Middle frontal gyrus (tissue), 1 donor: Measurements from ENCODE around the gene ACTR6.
A peak's percentile ranks its signal among the peaks of the same experiment; 100 is the strongest.
"Not testable (repeated sequence)": the region's sequence is repeated elsewhere in the genome, so short reads cannot be mapped to it uniquely, and the experiment has no call there.

Experiments
- DNase-seq: peaks from one replicate; pipeline ENCODE4 v3.0.0-alpha.2; 2015; ENCODE audit warnings: low spot score; ENCODE audit errors: extremely low spot score

Gene ACTR6

DNA sequence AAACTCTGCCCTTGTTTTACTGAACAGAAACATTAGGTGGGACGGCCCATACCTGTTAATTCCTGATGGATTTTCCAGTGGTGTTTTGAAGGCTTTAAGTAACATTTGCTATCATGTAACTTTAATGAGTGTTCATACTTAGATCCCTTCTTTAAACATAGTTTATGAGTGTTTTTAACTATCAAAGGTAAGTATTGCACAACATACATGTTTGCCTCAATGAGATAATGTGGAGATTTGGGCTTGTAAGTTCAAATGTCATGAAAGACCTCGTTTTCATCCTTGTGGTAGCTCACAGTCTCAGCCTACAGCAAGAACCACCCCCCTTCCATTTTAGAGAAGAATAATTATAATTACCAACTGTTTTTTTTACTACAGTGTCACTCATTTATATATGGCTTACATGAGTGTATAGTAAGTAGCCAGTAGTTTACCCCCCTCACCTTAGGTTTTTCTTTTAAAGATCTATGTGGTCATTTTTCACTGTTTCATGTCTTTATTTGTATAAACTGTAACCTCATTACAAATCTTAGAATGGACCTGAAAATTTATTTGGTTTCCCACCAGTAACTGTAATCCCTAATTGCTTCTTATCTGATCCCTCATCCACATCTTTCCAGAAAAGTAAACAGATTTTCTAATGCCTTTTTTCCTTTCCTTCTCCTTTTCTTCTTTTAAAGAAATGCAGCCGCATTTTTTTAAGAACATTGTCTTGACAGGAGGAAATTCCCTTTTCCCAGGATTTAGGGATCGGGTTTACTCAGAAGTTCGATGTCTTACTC is 18.9 kb downstream of the ACTR6 start:
- no peak for DNase-seq

DNA sequence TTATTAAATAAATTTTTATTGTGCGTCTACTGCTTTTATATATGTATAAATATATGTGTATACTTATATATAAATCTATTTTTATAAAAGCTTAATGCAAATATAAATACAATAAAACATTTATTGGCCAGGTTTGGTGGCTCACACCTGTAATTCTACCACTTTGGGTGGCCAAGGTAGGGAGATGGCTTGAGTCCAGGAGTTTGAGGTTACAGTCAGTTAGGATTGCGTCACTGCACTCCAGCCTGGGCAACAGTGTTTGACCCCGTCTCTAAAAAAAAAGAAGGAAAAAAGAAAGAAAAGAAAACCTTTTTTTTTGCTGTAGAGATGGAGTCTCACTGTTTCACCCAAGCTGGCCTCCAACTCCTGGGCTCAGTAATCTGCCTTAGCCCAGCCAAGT is 20.9 kb downstream of the ACTR6 start:
- no peak for DNase-seq

DNA sequence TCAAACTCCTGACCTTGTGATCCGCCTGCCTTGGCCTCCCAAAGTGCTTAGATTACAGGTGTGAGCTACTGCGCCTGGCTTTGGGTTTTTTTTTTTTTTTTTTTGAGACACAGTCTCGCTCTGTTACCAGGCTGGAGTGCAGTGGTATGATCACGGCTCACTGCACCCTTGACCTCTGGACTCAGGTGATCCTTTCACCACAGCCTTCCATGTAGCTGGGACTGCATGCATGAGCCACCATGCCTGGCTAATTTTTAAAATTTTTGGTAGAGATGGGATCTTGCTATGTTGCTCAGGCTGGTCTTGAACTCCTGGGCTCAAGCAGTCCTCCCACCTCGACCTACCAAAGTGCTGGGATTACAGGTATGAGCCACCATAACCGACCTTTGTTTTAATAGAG is 21.6 kb downstream of the ACTR6 start:
- DNase-seq, result not testable (repeated sequence)

DNA sequence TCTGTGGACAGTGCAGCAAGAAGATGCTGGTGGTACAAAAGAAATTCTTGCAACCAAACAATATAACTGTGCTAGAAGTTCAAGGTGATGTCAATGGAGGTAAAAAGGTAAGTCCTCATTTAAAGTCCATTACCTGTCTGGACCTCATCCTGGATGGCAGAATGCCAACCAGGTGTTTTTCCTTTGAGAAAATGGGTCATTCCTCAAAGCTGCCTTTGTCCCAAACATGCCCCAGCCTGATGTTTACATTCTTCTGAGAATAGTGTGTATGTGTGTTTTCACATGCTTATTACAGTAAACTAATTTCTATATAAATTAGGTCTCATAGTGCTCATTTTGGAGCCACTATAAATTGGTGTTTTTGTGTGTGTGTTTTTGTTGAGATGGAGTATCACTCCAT is 24.9 kb downstream of the ACTR6 start:
- DNase-seq, result no peak

DNA sequence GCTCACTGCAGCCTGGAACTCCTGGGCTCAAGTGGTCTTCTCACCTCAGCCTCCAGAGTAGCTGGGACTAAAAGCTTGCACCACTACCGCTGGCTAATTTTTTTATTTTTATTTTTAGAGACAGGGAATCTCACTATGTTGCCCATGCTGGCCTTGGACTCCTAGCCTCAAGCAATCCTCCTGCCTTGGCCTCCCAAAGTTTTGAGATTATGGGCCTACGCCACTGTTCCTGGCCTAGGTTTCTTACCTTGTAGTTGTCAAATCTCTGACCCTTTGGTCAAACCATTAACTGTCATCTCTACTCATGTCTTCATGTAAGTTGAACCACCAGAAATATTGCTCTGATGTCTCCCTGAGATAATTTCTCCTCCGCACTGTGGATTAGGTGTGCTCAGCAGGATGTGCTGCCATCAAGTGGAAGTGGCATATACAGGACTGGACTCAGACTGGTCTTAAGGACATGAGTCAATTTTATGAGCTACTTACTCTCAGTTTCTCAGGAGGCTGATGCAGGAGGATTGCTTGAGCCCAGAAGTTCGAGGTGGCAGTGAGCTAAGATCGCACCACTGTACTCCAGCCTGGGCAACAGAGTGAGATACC is 28.5 kb downstream of the ACTR6 start:
- no peak for DNase-seq

DNA sequence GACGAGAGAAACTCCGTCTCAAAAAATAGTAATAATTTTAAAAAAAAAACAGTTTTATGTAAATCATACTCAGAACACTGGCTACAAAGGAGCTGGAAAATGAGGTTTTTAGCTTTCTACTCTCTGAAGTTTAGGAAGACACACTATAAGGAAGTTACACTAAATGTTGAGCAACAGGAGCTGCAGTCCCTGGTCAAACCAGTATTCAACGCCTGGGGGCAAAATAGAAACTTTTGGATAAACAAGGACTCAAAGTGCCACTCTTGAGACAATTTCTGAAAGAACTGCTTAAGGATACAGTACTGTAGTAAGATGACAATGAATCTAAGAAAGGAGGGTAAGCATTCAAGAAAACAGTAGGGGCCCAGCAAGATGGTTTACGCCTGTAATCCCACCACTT is 29.3 kb downstream of the ACTR6 start:
- DNase-seq, result no peak

DNA sequence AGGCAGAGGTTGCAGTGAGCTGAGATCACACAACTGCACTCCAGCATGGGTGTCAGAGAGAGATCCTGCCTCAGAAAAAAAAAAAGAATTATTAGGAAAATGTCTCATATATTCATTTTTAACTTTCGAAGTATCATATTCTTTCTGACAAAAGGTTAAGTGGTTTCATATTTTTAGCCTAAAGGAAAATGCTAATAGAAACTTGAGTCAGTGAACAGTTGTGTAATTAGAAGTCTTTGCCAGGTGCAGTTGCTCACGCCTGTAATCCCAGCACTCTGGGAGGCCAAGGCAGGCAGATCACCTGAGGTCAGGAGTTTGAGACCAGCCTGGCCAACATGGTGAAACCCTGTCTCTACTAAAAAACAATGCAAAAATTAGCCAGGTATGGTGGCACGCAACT is 31.3 kb downstream of the ACTR6 start:
- not testable (repeated sequence) for DNase-seq

DNA sequence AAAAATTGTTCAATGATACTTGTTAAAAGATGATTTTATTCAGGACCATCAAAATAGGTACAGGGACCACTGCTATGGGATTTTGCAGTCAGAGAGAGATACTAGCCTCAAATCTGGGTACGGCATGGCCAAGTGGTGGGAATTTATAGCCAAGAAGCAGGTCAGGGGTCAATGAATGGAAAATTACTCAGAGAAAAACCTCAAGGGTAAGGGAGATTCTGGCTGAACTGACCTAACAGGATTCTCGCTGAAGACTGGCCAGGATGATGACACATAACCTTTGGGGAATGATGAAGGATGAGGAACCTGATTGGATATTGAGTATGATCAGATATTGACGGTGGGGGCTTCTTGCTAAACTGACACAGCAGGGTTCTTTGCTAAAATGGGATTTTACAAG is 33.6 kb downstream of the ACTR6 start:
- DNase-seq, result no peak

DNA sequence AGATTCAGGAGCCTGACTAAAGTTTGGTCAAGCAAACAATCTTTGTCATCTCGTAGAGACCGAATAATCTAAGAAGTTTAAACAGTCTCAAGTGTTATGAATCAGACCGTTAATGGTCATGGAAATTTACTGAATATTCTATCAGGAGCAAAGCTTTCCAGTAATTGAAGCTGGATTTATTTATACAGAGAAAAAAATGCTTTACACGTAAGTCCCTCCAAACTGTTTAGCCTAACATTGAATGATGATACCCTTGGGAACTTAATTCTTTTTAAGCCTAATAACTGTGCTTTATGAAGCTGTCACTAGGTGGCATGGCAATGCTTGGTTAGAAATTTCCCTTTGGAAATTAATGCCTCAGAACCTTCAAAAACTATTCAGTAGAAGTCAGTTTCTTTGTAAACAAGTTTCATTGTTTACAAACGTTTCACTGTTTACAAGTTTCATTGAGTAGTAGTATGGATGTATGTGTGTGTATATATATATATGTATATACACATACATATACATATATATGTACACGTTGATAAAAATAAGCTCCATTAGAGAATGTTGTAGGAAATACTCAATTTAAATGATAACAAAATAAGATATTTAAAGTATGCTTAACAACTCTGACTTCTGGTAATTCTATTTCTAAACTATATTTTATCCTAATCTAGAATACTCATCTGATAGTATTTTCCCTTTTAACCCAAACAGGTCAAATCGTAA is 34.1 kb downstream of the ACTR6 start:
- peak; percentile 23 for DNase-seq

DNA sequence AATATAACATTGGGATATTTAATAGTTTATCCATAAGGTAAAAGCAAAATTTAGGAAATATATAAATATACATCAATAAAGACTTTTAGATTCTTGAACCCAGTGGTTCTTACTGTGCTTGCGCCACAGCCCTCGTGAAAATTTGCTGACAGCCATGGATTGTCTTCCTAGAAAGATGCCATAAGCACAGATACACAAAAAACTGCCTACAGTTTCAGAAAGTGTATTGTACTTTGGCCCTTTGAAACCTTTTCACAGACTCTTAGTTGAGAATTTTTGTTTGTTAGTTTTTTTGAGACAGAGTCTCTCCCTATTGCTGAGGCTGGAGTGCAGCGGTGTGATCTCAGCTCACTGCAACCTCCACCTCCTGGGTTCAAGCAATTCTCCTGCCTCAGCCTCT is 38.2 kb downstream of the ACTR6 start:
- DNase-seq, result no peak

DNA sequence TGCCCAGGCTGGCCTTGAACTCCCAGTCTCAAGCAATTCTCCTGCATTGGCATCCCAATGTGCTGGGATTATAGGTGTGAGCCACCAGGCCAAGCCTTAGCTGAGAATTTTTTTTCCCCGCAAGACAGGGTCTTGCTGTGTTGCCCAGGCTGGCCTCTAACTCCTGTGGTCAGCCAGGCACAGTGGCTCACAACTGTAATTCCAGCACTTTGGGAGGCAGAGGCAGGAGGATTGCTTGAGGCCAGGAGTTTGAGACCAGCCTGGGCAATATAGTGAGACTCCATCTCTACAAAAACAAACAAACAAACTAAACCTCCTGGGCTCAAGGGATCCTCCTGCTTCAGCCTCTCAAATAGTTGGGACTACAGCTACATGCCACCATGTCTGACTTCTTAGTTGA is 39.0 kb downstream of the ACTR6 start:
- no peak for DNase-seq

DNA sequence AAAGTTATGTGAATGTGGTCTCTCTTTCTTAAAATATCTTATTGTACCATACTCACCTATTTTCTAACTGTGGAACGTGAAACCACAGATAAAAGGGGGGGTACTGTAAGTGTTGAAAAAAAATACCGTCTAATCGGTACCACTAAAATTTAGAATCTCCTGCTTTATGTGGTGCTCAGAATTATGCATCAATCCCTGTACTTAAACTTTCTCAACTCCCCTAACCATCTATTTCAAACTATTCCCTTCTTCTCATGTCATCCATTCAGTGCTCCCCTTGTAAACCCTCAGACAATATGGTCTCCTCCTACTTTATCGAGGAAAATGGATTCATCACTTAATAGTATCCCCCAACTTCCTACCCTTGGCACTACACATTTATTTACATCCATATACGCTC is 42.5 kb downstream of the ACTR6 start:
- no peak for DNase-seq

DNA sequence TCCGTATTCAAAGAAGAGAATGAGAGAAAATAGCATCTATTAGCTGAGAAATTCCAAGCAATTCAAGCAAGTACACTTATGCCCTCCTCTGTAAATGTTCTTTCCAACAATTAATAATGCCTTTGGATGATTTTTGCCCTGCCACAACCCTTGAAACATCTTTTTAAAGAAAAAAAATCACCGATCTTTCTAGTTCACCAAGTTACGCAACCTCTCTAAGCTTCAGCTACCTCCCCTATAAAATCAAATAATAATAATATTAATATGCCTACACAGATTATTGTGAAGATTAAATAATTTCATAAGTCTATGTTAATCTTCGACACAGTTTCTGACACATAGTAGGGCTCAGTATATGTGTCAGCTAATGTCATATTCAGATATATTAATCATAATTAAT is 47.1 kb downstream of the ACTR6 start:
- no peak for DNase-seq

DNA sequence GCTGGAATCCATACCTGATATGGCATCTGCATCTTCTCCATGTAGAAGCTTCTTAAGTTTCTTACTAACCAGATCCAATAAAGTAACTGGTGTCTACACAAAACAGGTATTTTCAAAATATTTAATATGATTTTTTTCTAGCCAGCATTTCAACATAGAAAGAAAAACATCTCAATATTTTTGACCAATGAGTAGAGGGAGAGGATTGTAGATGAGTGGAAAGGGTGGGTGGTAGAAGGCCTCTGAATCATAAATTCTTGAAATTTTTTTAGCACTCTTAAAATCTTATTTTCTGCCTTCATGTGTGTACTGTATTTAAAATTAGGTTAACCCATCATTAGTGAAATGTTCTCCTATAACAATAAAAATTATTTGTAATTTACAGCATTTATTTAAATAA is 48.3 kb downstream of the ACTR6 start:
- no peak for DNase-seq

DNA sequence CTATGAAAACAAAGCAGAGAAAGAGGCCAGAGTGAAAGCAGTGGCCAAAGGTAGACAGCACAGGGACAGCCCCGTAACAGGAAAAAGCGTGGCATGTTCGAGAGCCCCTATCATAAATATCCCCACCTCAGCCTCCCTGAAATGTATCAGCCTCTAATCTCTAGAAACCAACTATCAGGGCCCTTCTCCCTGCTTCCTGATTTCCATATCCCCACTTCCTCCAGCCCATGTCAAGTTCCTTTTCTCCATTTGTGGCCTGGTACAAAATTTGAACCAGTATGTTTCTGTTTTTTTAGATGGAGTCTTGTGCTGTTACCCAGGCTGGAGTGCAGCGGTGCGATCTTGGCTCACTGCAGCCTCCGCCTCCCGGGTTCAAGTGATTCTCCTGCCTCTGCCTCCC is 49.3 kb downstream of the ACTR6 start:
- DNase-seq, result no peak

DNA sequence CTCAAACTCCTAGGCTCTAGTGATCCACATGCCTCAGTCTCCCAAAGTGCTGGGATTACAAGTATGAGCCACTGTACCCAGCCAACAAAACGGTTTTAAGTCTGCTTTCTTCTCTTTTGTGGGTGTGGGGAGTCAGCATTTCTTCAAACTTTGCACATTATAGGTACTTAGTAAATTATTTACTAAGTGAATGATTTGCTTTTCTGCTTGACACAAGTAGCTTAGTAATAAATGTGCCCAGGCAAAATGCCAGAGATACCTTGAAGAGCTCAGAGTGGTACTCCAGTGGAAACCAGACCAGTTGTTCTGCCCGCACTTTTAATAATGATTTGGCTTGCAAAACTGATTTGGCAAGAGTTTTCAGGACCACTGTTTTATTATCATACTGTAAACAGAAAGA is 51.3 kb downstream of the ACTR6 start:
- DNase-seq, result no peak

DNA sequence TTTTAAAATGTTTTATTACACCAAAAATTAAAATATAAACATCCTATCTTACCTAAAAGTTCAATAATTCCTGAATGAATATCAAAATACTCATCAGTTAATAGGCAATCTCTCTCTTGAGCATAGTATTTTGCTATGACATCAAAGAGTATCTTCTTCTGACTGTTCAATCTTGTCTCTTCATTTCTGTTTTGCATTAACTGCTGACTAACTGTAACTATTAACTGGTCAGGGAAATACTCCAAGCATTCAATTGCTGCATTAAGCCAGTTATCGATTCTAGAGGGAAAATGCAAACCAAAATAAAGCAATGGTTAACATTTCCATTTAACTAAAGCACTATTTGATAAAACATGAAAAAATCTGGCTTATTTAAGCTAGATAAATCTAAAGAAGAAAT is 52.8 kb downstream of the ACTR6 start:
- DNase-seq, result no peak

DNA sequence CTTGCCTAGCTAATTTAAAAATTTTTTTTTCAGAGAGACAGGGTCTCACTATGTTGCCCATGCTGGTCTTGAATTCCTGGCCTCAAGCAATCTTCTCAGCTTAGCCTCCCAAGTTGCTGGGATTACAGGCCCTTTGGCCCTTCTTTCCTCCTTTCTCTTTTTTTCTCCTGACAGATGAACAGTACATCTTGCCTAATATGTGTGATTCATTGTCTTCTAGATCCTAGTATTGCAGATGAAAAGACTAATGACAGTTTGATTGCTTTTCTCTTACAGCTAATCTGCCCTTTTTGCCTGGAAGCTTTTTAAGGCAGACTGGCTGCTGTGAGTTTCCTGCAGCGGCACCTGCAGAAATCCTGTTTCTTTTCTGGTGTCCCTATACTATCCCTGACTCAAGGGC is 54.3 kb downstream of the ACTR6 start:
- DNase-seq, result no peak

DNA sequence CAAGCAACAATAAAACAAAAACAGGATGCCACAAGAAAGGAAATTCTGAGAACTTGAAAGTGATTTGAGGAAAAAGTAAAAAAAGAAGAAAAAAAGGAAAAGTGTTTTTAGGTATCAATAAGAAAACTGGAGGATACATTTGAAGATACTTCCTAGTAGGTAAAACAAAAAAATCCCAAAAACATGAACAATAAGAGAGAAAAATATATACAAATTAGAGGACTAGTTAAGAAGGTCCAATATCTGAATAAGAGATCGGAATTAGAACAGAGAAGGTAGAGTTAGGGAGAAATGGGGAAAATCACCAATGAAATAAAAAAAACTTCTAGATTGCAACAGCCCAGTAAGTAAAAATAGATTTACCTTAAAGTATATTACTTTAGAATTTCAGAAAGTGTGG is 57.5 kb downstream of the ACTR6 start:
- DNase-seq, result no peak

DNA sequence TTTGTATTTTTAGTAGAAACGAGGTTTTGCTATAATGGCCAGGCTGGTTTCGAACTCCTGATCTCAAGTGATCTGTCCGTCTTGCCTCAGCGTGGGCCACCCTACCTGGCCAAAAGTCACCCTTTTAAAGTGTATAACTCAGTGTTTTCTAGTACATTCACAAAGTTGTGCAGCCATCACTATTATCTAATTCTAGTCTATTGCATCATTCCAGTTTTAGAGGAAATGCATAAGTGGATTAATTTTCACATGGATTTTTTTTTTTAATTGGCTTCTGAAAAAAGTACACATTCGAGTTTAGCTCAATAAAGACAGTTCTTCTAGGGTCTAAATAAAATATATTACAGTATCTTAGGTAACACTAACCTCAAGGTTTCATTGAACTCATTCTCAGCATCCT is 62.5 kb downstream of the ACTR6 start:
- no peak for DNase-seq

DNA sequence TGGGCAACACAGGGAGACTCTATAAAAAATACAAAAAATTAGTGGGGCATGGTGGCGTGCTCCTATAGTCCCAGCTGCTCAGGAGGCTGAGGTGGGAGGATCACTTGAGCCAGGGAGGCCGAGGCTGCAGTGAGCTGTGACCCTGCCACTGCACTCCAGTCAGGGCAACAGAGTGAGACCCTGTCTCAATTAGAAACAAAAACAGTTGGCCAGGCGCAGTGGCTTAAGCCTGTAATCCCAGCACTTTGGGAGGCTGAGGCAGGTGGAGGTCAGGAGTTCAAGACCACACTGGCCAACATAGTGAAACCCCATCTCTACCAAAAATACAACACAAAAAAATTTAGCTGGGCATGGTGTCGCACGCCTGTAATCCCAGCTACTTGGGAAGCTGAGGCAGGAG is 64.5 kb downstream of the ACTR6 start:
- not testable (repeated sequence) for DNase-seq

DNA sequence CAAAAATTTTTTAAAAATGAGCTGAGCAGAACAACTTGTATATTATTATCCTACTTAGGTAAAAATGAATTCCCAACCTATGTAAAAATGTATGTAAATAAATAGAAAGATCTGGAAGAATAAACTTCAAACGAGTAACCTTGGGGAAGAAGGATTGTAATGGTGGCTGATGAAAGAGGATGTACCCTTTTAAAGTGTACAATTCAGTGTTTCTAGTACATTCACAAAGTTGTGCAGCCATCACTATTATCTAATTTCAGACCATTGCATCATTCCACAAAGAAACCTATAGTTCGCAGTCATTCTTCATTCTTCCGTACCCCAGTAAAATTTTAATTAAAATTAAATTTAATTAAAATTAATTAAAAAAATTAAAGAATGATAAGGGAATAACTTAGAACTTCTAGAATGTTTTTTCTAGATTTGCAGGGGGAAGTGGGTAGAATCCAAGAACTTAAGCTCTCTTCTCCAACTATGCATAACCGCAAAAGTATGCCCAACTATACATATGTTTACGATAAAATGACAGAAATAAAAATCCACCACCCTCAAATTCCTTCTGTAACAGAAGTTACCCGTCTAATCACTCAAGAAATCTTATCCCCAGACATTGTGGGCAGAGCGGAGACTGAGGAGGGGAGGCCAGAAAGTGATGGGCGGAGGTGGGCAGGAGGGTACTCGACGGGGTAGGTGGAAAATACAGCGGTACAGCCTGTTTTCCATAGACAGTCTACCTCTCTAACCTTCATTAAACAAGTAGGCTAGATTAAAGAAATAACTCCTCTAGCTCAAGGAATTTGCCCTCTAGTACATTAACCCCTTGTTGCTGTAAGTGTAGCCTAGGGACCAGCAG is 65.3 kb downstream of the ACTR6 start:
- no peak for DNase-seq
